IMR-90 (cell line): ENCODE data around the gene SUGCT. TPM values are rescaled to one million over a fixed set of nuclear protein-coding genes. Genes with fewer than 3 reads are reported as not detected.

Source experiments
- ATAC-seq: fragments of 200-7000 bp; cut with Tn5 transposase; 2 replicates; pipeline ENCODE4 v1.9.1; 2020; ENCODE audit warnings: low read depth, mild to moderate bottlenecking, moderate library complexity
- BruUV-seq: library from RNA; stranded (reverse); fragments of 400-500 nt; replicated peaks from 2 replicates; lab custom pipeline; 2021; lab: Mats Ljungman, UMichigan
- CTCF ChIA-PET: fragments of 300-600 bp; formaldehyde crosslinking; extraction: SDS; loops from one replicate; lab custom pipeline; 2021; ENCODE audit warnings: antibody characterized with exemption; lab: Yijun Ruan, JAX
- POLR2A ChIA-PET: fragments of 300-600 bp; sonication (Branson Sonifier 250); formaldehyde crosslinking; loops from one replicate; lab custom pipeline; 2022; ENCODE audit warnings: antibody characterized with exemption; ENCODE audit not compliant: unreplicated experiment; lab: Charles Lee
- DNase-seq: peaks from one replicate; pipeline ENCODE4 v3.0.0; 2013
- H2AFZ ChIP-seq: replicated peaks from 2 replicates; pipeline ENCODE3; 2013; ENCODE audit warnings: low read length, mild to moderate bottlenecking; ENCODE audit not compliant: poor library complexity
- H2AK5ac ChIP-seq: 2 replicates; pipeline ENCODE4 v1.6.1; 2013; ENCODE audit warnings: low read depth, low read length, inconsistent platforms
- H2AK9ac ChIP-seq: replicated peaks from 2 replicates; pipeline ENCODE3; 2013; ENCODE audit warnings: mild to moderate bottlenecking, low read depth, low read length, moderate library complexity; ENCODE audit not compliant: poor library complexity
- H2BK120ac ChIP-seq: 2 replicates; pipeline ENCODE4 v1.6.1; 2013; ENCODE audit warnings: low read depth, low read length, inconsistent platforms
- H2BK15ac ChIP-seq: 3 replicates; pipeline ENCODE4 v1.6.1; 2013; ENCODE audit warnings: low read depth, low read length, inconsistent platforms
- H2BK20ac ChIP-seq: 2 replicates; pipeline ENCODE4 v1.6.1; 2013; ENCODE audit warnings: low read depth, mild to moderate bottlenecking, inconsistent platforms, low read length, moderate library complexity
- H2BK5ac ChIP-seq: 2 replicates; pipeline ENCODE4 v1.6.1; 2013; ENCODE audit warnings: mild to moderate bottlenecking, low read depth, low read length, inconsistent platforms; ENCODE audit not compliant: poor library complexity, severe bottlenecking
- H3K14ac ChIP-seq: replicated peaks from 2 replicates; pipeline ENCODE4 v1.6.1; 2013; ENCODE audit warnings: low read depth, low read length, inconsistent platforms
- H3K18ac ChIP-seq: 2 replicates; pipeline ENCODE4 v1.6.1; 2013; ENCODE audit warnings: low read depth, low read length, control low read depth
- H3K23ac ChIP-seq: 2 replicates; pipeline ENCODE4 v1.6.1; 2013; ENCODE audit warnings: low read depth, low read length, inconsistent platforms
- H3K27ac ChIP-seq: 2 replicates; pipeline ENCODE4 v1.5.1; 2013; ENCODE audit warnings: mild to moderate bottlenecking, control low read depth, low read length; ENCODE audit not compliant: insufficient read depth
- H3K27me3 ChIP-seq: 2 replicates; pipeline ENCODE4 v1.6.1; 2013; ENCODE audit warnings: low read length; ENCODE audit not compliant: control insufficient read depth, insufficient read depth
- H3K36me3 ChIP-seq: 2 replicates; pipeline ENCODE4 v1.6.1; 2013; ENCODE audit warnings: low read length, mixed read lengths; ENCODE audit not compliant: control insufficient read depth, insufficient read depth
- H3K4ac ChIP-seq: 2 replicates; pipeline ENCODE4 v1.6.1; 2013; ENCODE audit warnings: low read depth, low read length, inconsistent platforms
- H3K4me1 ChIP-seq: 2 replicates; pipeline ENCODE4 v1.6.1; 2013; ENCODE audit warnings: low read length, mixed read lengths; ENCODE audit not compliant: control insufficient read depth, insufficient read depth
- H3K4me2 ChIP-seq: 2 replicates; pipeline ENCODE4 v1.6.1; 2013; ENCODE audit warnings: low read depth, mild to moderate bottlenecking, control low read depth, low read length, moderate library complexity
- H3K4me3 ChIP-seq: 2 replicates; pipeline ENCODE4 v1.5.1; 2013; ENCODE audit warnings: low read depth, mild to moderate bottlenecking, control low read depth, low read length, moderate library complexity; ENCODE audit not compliant: insufficient read depth
- H3K56ac ChIP-seq: 2 replicates; pipeline ENCODE4 v1.6.1; 2013; ENCODE audit warnings: low read length, inconsistent platforms; ENCODE audit not compliant: insufficient read depth; ENCODE audit errors: extremely low read depth
- H3K79me1 ChIP-seq, 2 experiments: 2 replicates each; pipeline ENCODE4 v1.6.1; 2013; ENCODE audit warnings: low read length in 2 of 2, inconsistent platforms in 1 of 2, low read depth in 1 of 2
- H3K9ac ChIP-seq: 2 replicates; pipeline ENCODE4 v1.6.1; 2013; ENCODE audit warnings: low read depth, low read length, control low read depth
- H3K9me1 ChIP-seq: 2 replicates; pipeline ENCODE4 v1.6.1; 2013; ENCODE audit warnings: low read length, inconsistent platforms; ENCODE audit not compliant: insufficient read depth
- H3K9me3 ChIP-seq: 2 replicates; pipeline ENCODE4 v1.6.1; 2013; ENCODE audit warnings: low read length; ENCODE audit not compliant: control insufficient read depth, insufficient read depth
- H4K20me1 ChIP-seq: 2 replicates; pipeline ENCODE4 v1.6.1; 2013; ENCODE audit warnings: low read length, inconsistent platforms; ENCODE audit not compliant: insufficient read depth
- H4K5ac ChIP-seq: 2 replicates; pipeline ENCODE4 v1.6.1; 2013; ENCODE audit warnings: mild to moderate bottlenecking, low read depth, low read length, control low read depth
- H4K8ac ChIP-seq, 2 experiments: 2 replicates each; pipeline ENCODE4 v1.6.1; 2013; ENCODE audit warnings: low read depth in 2 of 2, low read length in 2 of 2, control low read depth in 1 of 2, inconsistent platforms in 1 of 2
- H4K91ac ChIP-seq: 2 replicates; pipeline ENCODE4 v1.6.1; 2013; ENCODE audit warnings: low read depth, low read length, inconsistent platforms; ENCODE audit not compliant: insufficient read depth
- CEBPB ChIP-seq: IDR thresholded peaks from 2 replicates; pipeline ENCODE4 v1.6.1; 2012; ENCODE audit warnings: low read depth, low read length, improper control_type of control experiment
- CHD1 ChIP-seq: IDR thresholded peaks from 2 replicates; pipeline ENCODE4 v1.6.1; 2012; ENCODE audit warnings: low read depth, low read length, improper control_type of control experiment
- FOS ChIP-seq: fragments of 150-350 bp; IDR thresholded peaks from 2 replicates; pipeline ENCODE4 v1.6.1; 2016; ENCODE audit warnings: low read depth, low read length
- MAFK ChIP-seq: IDR thresholded peaks from 2 replicates; pipeline ENCODE4 v1.6.1; 2012; ENCODE audit warnings: low read depth, low read length, improper control_type of control experiment
- MAZ ChIP-seq: IDR thresholded peaks from 2 replicates; pipeline ENCODE4 v1.6.1; 2012; ENCODE audit warnings: low read depth, mild to moderate bottlenecking, low read length, improper control_type of control experiment, moderate library complexity, borderline replicate concordance
- MXI1 ChIP-seq: IDR thresholded peaks from 2 replicates; pipeline ENCODE4 v1.6.1; 2012; ENCODE audit warnings: low read depth, mild to moderate bottlenecking, low read length, moderate library complexity, borderline replicate concordance
- NFE2L2 ChIP-seq: fragments of 150-350 bp; IDR thresholded peaks from 2 replicates; pipeline ENCODE4 v1.6.1; 2016; ENCODE audit warnings: low read depth, mild to moderate bottlenecking, low read length
- POLR2A ChIP-seq: IDR thresholded peaks from 2 replicates; pipeline ENCODE4 v1.6.1; 2012; ENCODE audit warnings: mild to moderate bottlenecking, low read depth, low read length
- RAD21 ChIP-seq: IDR thresholded peaks from 2 replicates; pipeline ENCODE4 v1.6.1; 2012; ENCODE audit warnings: low read length, improper control_type of control experiment
- RCOR1 ChIP-seq: IDR thresholded peaks from 2 replicates; pipeline ENCODE4 v1.6.1; 2012; ENCODE audit warnings: mild to moderate bottlenecking, low read length, improper control_type of control experiment; ENCODE audit not compliant: insufficient replicate concordance
- RFX5 ChIP-seq: IDR thresholded peaks from 2 replicates; pipeline ENCODE4 v1.8.0; 2012; ENCODE audit warnings: low read depth, mild to moderate bottlenecking, low read length, moderate library complexity
- SMC3 ChIP-seq: fragments of 150-350 bp; IDR thresholded peaks from 2 replicates; pipeline ENCODE4 v1.6.1; 2016; ENCODE audit warnings: low read depth, mild to moderate bottlenecking, antibody characterized with exemption, low read length, moderate library complexity
- WGBS, 2 experiments: methylation state at CpG; one replicate each; pipeline versions ENCODE4 v1.1.5 to v1.1.7; 2013; ENCODE audit warnings: missing lambda C conversion rate in 2 of 2; ENCODE audit not compliant: insufficient read length in 1 of 2; ENCODE audit errors: extremely low coverage in 2 of 2; 5-methylcytosine and 5-hydroxymethylcytosine counted together
- dilution Hi-C: fragments of 300-500 bp; cut with HindIII; formaldehyde crosslinking; loops from one replicate; pipeline ENCODE4 v1.14.3; 2018; ENCODE audit warnings: low sequenced_read_pairs; ENCODE audit not compliant: unreplicated experiment
- in situ Hi-C: fragments of 300-500 bp; cut with MboI; formaldehyde crosslinking; loops from 3 replicates; pipeline ENCODE4 v1.14.3; 2019; ENCODE audit warnings: low sequenced_read_pairs, inconsistent platforms, mixed read lengths
- intact Hi-C: fragments of 100-400 bp; cut with micrococcal nuclease; formaldehyde crosslinking; loops from 2 replicates; pipeline ENCODE4 v1.10.0; 2022
- polyA plus RNA-seq, 3 experiments: library from polyadenylated mRNA; depleted of rRNA; stranded (reverse); fragments of >200 nt; gene quantifications; 2 replicates each; pipeline ENCODE4 v1.2.3, GENCODE V29; 2012; ENCODE audit warnings: low replicate concordance in 1 of 3
- total RNA-seq: library from RNA; depleted of rRNA; stranded (reverse); fragments of >200 nt; gene quantifications from 2 replicates; pipeline ENCODE4 v1.2.3, GENCODE V29; 2012
- TF ChIP-seq, protein P1 (sequence below): fragments of 150-350 bp; IDR thresholded peaks from 2 replicates; pipeline ENCODE4 v1.6.1; 2017; ENCODE audit warnings: mild to moderate bottlenecking, antibody characterized with exemption, low read length, low read depth
- TF ChIP-seq, protein P2 (sequence below): conservative IDR thresholded peaks from 2 replicates; pipeline ENCODE4 v1.5.1; 2012; ENCODE audit warnings: mild to moderate bottlenecking, low read depth, low read length, improper control_type of control experiment
- TF ChIP-seq, protein P3 (sequence below): fragments of 150-350 bp; IDR thresholded peaks from 2 replicates; pipeline ENCODE4 v1.6.1; 2016; ENCODE audit warnings: low read depth, mild to moderate bottlenecking, low read length, moderate library complexity, borderline replicate concordance

SUGCT gene
- total and polyA plus RNA-seq, 2 of the 4 experiments (the other 2 are of a cell fraction): 5.9 to 8.3 TPM

DNA sequence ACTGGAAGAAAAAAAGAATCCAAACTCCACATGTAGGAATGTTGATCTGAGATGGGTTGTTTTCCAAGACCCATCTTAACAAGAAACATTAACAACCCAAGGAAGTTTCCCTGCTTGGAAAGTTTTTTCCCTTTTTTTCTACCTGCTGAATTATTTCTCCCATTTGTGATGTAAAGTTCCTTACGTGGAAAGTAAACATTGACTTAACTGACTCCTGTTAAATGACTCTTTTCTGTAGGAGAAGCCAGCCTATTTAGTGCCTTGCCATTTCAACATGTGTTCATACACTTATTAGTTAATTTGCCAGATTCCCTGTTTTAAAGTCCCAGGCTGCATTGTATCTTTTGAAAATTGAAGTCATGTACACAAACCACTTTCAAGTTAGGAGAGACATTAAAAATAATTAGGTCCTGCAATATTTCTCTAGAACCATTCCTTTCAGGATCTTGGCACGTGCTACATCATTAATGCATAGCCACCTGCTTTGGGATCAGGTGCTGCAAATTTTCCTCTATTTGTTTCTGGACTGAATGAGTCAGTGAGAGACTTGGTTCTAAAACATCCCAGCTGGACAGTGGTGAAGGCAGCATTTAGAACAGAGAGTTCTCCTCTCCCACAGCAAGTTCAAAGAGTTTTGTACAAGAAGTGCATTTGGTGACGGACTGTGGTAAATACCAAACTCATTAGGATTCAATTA lies 698.5 kb downstream of the SUGCT start:
- in situ Hi-C loops (no loop called here), intact Hi-C loops (no loop called here), dilution Hi-C loops (no loop called here)
- Histone ChIP-seq H3K4ac (0 out of 2 replicates have a peak overlapping the region, but pooled peaks have one; percentile 8), H2BK120ac (no peak overlapping the region; the same call in 1 of the 2 replicates), H4K20me1 (no peaks in the 10 kb centered on the region), H3K79me1 (no peaks in the 10 kb centered on the region), H3K18ac (no peak overlapping the region), H3K9me3 (no peaks in the 10 kb centered on the region), H2BK20ac (no peak overlapping the region; the same call in 1 of the 2 replicates), H3K4me3 (no peak overlapping the region), H2BK15ac (peak overlapping the region; percentile 5; the same call in 1 of the 3 replicates), H3K36me3 (no peaks in the 10 kb centered on the region), H2AK9ac (no peak overlapping the region), H3K4me1 (0 out of 2 replicates have a peak, but pooled peaks cover 4% of the 10 kb centered on the region), H3K4me2 (no peak overlapping the region), H3K14ac (no peak overlapping the region), H3K9ac (no peak overlapping the region), H3K27ac (no peak overlapping the region), H2AFZ (no peak overlapping the region), H4K8ac (no peak overlapping the region; a peak in 1 of 4 replicates), H2AK5ac (no peak overlapping the region), H3K23ac (no peak overlapping the region), H3K27me3 (no peaks in the 10 kb centered on the region), H4K91ac (no peak overlapping the region), H3K9me1 (no peaks in the 10 kb centered on the region), H3K56ac (no peak overlapping the region), H4K5ac (no peak overlapping the region), H2BK5ac (no peak overlapping the region)
- DNase-seq (peak; percentile 37), ATAC-seq (peak; percentile 51; the same call in 1 of the 2 replicates)
- POLR2A ChIA-PET: no interaction called here
- CTCF ChIA-PET: interaction anchor here (0.6 kb wide), 1 partner anchor 550 kb away, joined by 3 read pairs; no protein-coding TSS in a partner anchor
- BruUV-seq: no TSS peak
- no CpG with 5 or more reads among the region's 3 CpGs for WGBS, 2 experiments
- no peak for TF ChIP-seq FOS
- TF ChIP-seq MXI1: no peak
- no peak for TF ChIP-seq MAZ
- no peak for TF ChIP-seq CEBPB
- no peak for TF ChIP-seq SMC3
- no peak for TF ChIP-seq RCOR1
- TF ChIP-seq, protein P1, sequence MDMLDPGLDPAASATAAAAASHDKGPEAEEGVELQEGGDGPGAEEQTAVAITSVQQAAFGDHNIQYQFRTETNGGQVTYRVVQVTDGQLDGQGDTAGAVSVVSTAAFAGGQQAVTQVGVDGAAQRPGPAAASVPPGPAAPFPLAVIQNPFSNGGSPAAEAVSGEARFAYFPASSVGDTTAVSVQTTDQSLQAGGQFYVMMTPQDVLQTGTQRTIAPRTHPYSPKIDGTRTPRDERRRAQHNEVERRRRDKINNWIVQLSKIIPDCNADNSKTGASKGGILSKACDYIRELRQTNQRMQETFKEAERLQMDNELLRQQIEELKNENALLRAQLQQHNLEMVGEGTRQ: no peak
- no peak for TF ChIP-seq MAFK
- no peak for TF ChIP-seq POLR2A
- TF ChIP-seq CHD1: no peak
- no peak for TF ChIP-seq RFX5
- TF ChIP-seq, protein P2, sequence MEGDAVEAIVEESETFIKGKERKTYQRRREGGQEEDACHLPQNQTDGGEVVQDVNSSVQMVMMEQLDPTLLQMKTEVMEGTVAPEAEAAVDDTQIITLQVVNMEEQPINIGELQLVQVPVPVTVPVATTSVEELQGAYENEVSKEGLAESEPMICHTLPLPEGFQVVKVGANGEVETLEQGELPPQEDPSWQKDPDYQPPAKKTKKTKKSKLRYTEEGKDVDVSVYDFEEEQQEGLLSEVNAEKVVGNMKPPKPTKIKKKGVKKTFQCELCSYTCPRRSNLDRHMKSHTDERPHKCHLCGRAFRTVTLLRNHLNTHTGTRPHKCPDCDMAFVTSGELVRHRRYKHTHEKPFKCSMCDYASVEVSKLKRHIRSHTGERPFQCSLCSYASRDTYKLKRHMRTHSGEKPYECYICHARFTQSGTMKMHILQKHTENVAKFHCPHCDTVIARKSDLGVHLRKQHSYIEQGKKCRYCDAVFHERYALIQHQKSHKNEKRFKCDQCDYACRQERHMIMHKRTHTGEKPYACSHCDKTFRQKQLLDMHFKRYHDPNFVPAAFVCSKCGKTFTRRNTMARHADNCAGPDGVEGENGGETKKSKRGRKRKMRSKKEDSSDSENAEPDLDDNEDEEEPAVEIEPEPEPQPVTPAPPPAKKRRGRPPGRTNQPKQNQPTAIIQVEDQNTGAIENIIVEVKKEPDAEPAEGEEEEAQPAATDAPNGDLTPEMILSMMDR: no peak
- no peak for TF ChIP-seq RAD21
- no peak for TF ChIP-seq NFE2L2
- TF ChIP-seq, protein P3, sequence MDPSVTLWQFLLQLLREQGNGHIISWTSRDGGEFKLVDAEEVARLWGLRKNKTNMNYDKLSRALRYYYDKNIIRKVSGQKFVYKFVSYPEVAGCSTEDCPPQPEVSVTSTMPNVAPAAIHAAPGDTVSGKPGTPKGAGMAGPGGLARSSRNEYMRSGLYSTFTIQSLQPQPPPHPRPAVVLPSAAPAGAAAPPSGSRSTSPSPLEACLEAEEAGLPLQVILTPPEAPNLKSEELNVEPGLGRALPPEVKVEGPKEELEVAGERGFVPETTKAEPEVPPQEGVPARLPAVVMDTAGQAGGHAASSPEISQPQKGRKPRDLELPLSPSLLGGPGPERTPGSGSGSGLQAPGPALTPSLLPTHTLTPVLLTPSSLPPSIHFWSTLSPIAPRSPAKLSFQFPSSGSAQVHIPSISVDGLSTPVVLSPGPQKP: no peak
